Esophagus muscularis mucosa (tissue), 4 donors: ENCODE measurements around the gene HSD11B1. TPM values are rescaled to one million over a fixed set of nuclear protein-coding genes. Genes with fewer than 3 reads are reported as not detected.
A peak's percentile ranks its signal among the peaks of the same experiment; 100 is the strongest.

Source experiments
- DNase-seq: peaks from one replicate; pipeline ENCODE4 v3.0.0-alpha.2; 2017; ENCODE audit errors: extremely low spot score
- H3K27ac ChIP-seq, 4 donors: fragments of 200-600 bp; sonication (generic); replicated peaks in 1 of 4; 1 replicate in 3 of 4; 2 replicates in 1 of 4; pipeline ENCODE4 v1.5.1; 2016 to 2019; ENCODE audit warnings: mild to moderate bottlenecking in 1 of 4
- H3K27me3 ChIP-seq, 4 donors: fragments of 200-600 bp; sonication (generic); one replicate each; pipeline versions ENCODE4 v1.5.1 to v1.6.0; 2016 to 2019
- H3K36me3 ChIP-seq, 4 donors: fragments of 200-600 bp; sonication (generic); one replicate each; pipeline ENCODE4 v1.5.1; 2016 to 2019
- H3K4me1 ChIP-seq, 4 donors: fragments of 200-600 bp; sonication (generic); one replicate each; pipeline ENCODE4 v1.5.1; 2016 to 2019
- H3K4me3 ChIP-seq, 4 donors: fragments of 200-600 bp; sonication (generic); 1 replicate in 2 of 4; 2 replicates in 2 of 4; pipeline ENCODE4 v1.5.1; 2016 to 2019; ENCODE audit warnings: mild to moderate bottlenecking in 4 of 4, moderate library complexity in 1 of 4
- H3K9me3 ChIP-seq, 4 donors: fragments of 200-600 bp; sonication (generic); 1 replicate in 3 of 4; 2 replicates in 1 of 4; pipeline ENCODE4 v1.5.1; 2016 to 2019
- CTCF ChIP-seq, 3 experiments: fragments of 200-600 bp in 2 of 3; fragments of 450-650 bp in 1 of 3; sonication (generic) in 2 of 3; IDR thresholded peaks; one replicate each; pipeline ENCODE4 v1.5.1; 2017 to 2019; ENCODE audit warnings: antibody characterized with exemption in 3 of 3, mild to moderate bottlenecking in 2 of 3, moderate library complexity in 1 of 3
- EP300 ChIP-seq: sonication (generic); formaldehyde crosslinking; IDR thresholded peaks from one replicate; pipeline ENCODE4 v1.6.1; 2017; ENCODE audit warnings: antibody characterized with exemption
- POLR2A ChIP-seq: fragments of 450-650 bp; IDR thresholded peaks from one replicate; pipeline ENCODE4 v1.6.1; 2017; ENCODE audit warnings: antibody characterized with exemption, moderate library complexity, mild to moderate bottlenecking, low read depth
- POLR2AphosphoS5 ChIP-seq, 2 donors: sonication (generic); formaldehyde crosslinking; IDR thresholded peaks; one replicate each; pipeline ENCODE4 v1.6.1; 2017; ENCODE audit warnings: antibody characterized with exemption in 2 of 2
- whole genome bisulfite sequencing: methylation state at CpG from one replicate; pipeline ENCODE4 v1.1.5; 2018; 5-methylcytosine and 5-hydroxymethylcytosine counted together
- intact Hi-C: fragments of 100-400 bp; cut with DNase I; formaldehyde crosslinking; loops from one replicate; pipeline ENCODE4 v1.15.1; 2023
- total RNA-seq, 4 donors: library from RNA; depleted of rRNA; stranded (reverse); fragments of >200 nt; gene quantifications; one replicate each; pipeline versions ENCODE4 v1.1.0 to v1.2.1, GENCODE V29; 2016

The HSD11B1 gene
- total RNA-seq, 4 donors from 2014 or later = 5.0 to 17.2 (median 6.2) TPM

- no peak overlapping the region for H3K4me3 ChIP-seq
- TF ChIP-seq EP300 = no peak
- no peak for TF ChIP-seq CTCF (IDR thresholded peaks at IDR 0.05)
- TF ChIP-seq POLR2AphosphoS5 (IDR thresholded peaks at IDR 0.05) = no peak
- TF ChIP-seq POLR2A = no peak
- no peaks in the 10 kb centered on the region for H3K36me3 ChIP-seq
- WGBS = 50% methylated on average over 1 of the region's 1 CpG
- peaks cover 3 to 17% (median 11%) of the 10 kb centered on the region in 4 donors for H3K4me1 ChIP-seq
- no peaks in the 10 kb centered on the region for H3K9me3 ChIP-seq
- no peak for DNase-seq
- intact Hi-C loops = no loop called here
- no peaks in the 10 kb centered on the region for H3K27me3 ChIP-seq
- H3K27ac ChIP-seq = no peak overlapping the region
Observed at GRCh38 chr1:209732725-209733124, 28.1 kb downstream of the HSD11B1 start.

- peak overlapping the region in 2 of 4 donors; percentile 17 to 42 for H3K27ac ChIP-seq
- 70% methylated on average over 3 of the region's 3 CpGs for WGBS
- no peak overlapping the region for H3K4me3 ChIP-seq
- H3K27me3 ChIP-seq = no peaks in the 10 kb centered on the region
- no peak for DNase-seq
- intact Hi-C loops = no loop called here
- TF ChIP-seq EP300 = no peak
- TF ChIP-seq CTCF (IDR thresholded peaks at IDR 0.05) = no peak
- TF ChIP-seq POLR2AphosphoS5 (IDR thresholded peaks at IDR 0.05) = peak in 1 of 2 donors; percentile 30
- no peak for TF ChIP-seq POLR2A
- H3K9me3 ChIP-seq = no peaks in the 10 kb centered on the region
- H3K4me1 ChIP-seq = peaks cover 3 to 15% (median 11%) of the 10 kb centered on the region in 4 donors
- no peaks in the 10 kb centered on the region for H3K36me3 ChIP-seq
Observed at GRCh38 chr1:209733409-209734192, 29.0 kb downstream of the HSD11B1 start.

- 82% methylated on average over 3 of the region's 3 CpGs for WGBS
- no peak for DNase-seq
- intact Hi-C loops = no loop called here
Observed at GRCh38 chr1:209736490-209737117, 32.0 kb downstream of the HSD11B1 start.

GRCh38 chr1:209737118-209737505, 32.5 kb downstream of the HSD11B1 start:
- Histone ChIP-seq H3K4me3 (no peak overlapping the region), H3K27me3 (no peaks in the 10 kb centered on the region), H3K36me3 (no peaks in the 10 kb centered on the region), H3K9me3 (no peaks in the 10 kb centered on the region), H3K27ac (no peak overlapping the region), H3K4me1 (peaks cover 8 to 20% (median 15%) of the 10 kb centered on the region in 4 donors)
- TF ChIP-seq POLR2A = no peak
- no peak for TF ChIP-seq CTCF (IDR thresholded peaks at IDR 0.05)
- TF ChIP-seq EP300 = no peak
- TF ChIP-seq POLR2AphosphoS5 (IDR thresholded peaks at IDR 0.05) = no peak
- DNase-seq = no peak
- intact Hi-C loops = no loop called here
- WGBS = 89% methylated on average over 5 of the region's 5 CpGs

More at GRCh38 chr1:209736490-209737117, 32.0 kb downstream of the HSD11B1 start:
- Histone ChIP-seq H3K9me3 (no peaks in the 10 kb centered on the region), H3K27ac (no peak overlapping the region), H3K4me3 (no peak overlapping the region), H3K27me3 (no peaks in the 10 kb centered on the region), H3K4me1 (peaks cover 4 to 15% (median 11%) of the 10 kb centered on the region in 4 donors), H3K36me3 (no peaks in the 10 kb centered on the region)
- no peak for TF ChIP-seq CTCF (IDR thresholded peaks at IDR 0.05)
- no peak for TF ChIP-seq POLR2A
